Calu3 (cell line): Measurements from ENCODE around the gene CRIP2. TPM values are rescaled to one million over a fixed set of nuclear protein-coding genes. Genes with fewer than 3 reads are reported as not detected.

ENCODE experiments used
- BruUV-seq: library from RNA; stranded (reverse); fragments of 400-500 nt; replicated peaks from 2 replicates; lab custom pipeline; 2021; lab: Mats Ljungman, UMichigan
- CTCF ChIA-PET: fragments of 300-600 bp; sonication (Branson Sonifier 250); formaldehyde crosslinking; loops from one replicate; lab custom pipeline; 2022; ENCODE audit warnings: antibody characterized with exemption; lab: Charles Lee
- DNase-seq: peaks from one replicate; pipeline ENCODE4 v3.0.0; 2022
- H3K27ac Mint-ChIP-seq: one replicate; pipeline ENCODE4 v1.8.0; 2022; ENCODE audit warnings: mixed read lengths; ENCODE audit not compliant: unreplicated experiment
- H3K27me3 Mint-ChIP-seq: one replicate; pipeline ENCODE4 v1.8.0; 2022; ENCODE audit warnings: mixed read lengths; ENCODE audit not compliant: unreplicated experiment
- H3K36me3 Mint-ChIP-seq: one replicate; pipeline ENCODE4 v1.8.0; 2022; ENCODE audit warnings: mild to moderate bottlenecking, moderate library complexity, mixed read lengths; ENCODE audit not compliant: insufficient read depth, unreplicated experiment
- H3K4me1 Mint-ChIP-seq: one replicate; pipeline ENCODE4 v1.8.0; 2022; ENCODE audit warnings: mild to moderate bottlenecking, low read depth, mixed read lengths; ENCODE audit not compliant: unreplicated experiment
- H3K4me3 Mint-ChIP-seq: one replicate; pipeline ENCODE4 v1.8.0; 2022; ENCODE audit warnings: mild to moderate bottlenecking, low read depth, moderate library complexity, mixed read lengths; ENCODE audit not compliant: unreplicated experiment
- H3K9me3 Mint-ChIP-seq: one replicate; pipeline ENCODE4 v1.8.0; 2022; ENCODE audit warnings: low read depth, mixed read lengths; ENCODE audit not compliant: unreplicated experiment
- CTCF ChIP-seq: fragments of 200-600 bp; IDR thresholded peaks from one replicate; pipeline ENCODE4 v1.8.0; 2022; ENCODE audit warnings: antibody characterized with exemption; ENCODE audit not compliant: unreplicated experiment
- intact Hi-C: fragments of 100-400 bp; cut with micrococcal nuclease; formaldehyde crosslinking; loops from one replicate; pipeline ENCODE4 v1.10.0; 2022; ENCODE audit not compliant: unreplicated experiment
- total RNA-seq: library from RNA; stranded (reverse); gene quantifications from 2 replicates; pipeline ENCODE4 v1.2.3, GENCODE V29; 2022

The CRIP2 gene
- total RNA-seq, 1 experiment from 2014 or later: 70.1 TPM

- peak overlapping the region; percentile 91 for H3K27ac Mint-ChIP-seq
- CTCF ChIA-PET: no interaction called here
- no TSS peak for BruUV-seq
- H3K27me3 Mint-ChIP-seq: no peaks in the 10 kb centered on the region
- H3K9me3 Mint-ChIP-seq: no peaks in the 10 kb centered on the region
- peaks cover 28% of the 10 kb centered on the region for H3K4me1 Mint-ChIP-seq
- no peak overlapping the region for H3K4me3 Mint-ChIP-seq
- peak; percentile 51 for DNase-seq
- intact Hi-C loops: no loop called here
- no peak for TF ChIP-seq CTCF
- peaks cover 43% of the 10 kb centered on the region for H3K36me3 Mint-ChIP-seq
These were observed 8.9 kb downstream of the CRIP2 start for GRCh38 chr14:105483300-105484068.

- no TSS peak for BruUV-seq
- no peaks in the 10 kb centered on the region for H3K27me3 Mint-ChIP-seq
- H3K4me1 Mint-ChIP-seq: peaks cover 28% of the 10 kb centered on the region
- DNase-seq: no peak
- CTCF ChIA-PET: no interaction called here
- peak overlapping the region; percentile 26 for H3K27ac Mint-ChIP-seq
- no peak for TF ChIP-seq CTCF
- H3K9me3 Mint-ChIP-seq: no peaks in the 10 kb centered on the region
- no peak overlapping the region for H3K4me3 Mint-ChIP-seq
- intact Hi-C loops: no loop called here
- H3K36me3 Mint-ChIP-seq: peaks cover 44% of the 10 kb centered on the region
These were observed 9.7 kb downstream of the CRIP2 start for GRCh38 chr14:105484069-105484996.

- no peak for TF ChIP-seq CTCF
- DNase-seq: no peak
- no peaks in the 10 kb centered on the region for H3K9me3 Mint-ChIP-seq
- peaks cover 45% of the 10 kb centered on the region for H3K36me3 Mint-ChIP-seq
- peaks cover 28% of the 10 kb centered on the region for H3K4me1 Mint-ChIP-seq
- no peak overlapping the region for H3K4me3 Mint-ChIP-seq
- H3K27ac Mint-ChIP-seq: peak overlapping the region; percentile 26
- CTCF ChIA-PET: no interaction called here
- BruUV-seq: no TSS peak
- no peaks in the 10 kb centered on the region for H3K27me3 Mint-ChIP-seq
- intact Hi-C loops: no loop called here
These were observed 10.4 kb downstream of the CRIP2 start for GRCh38 chr14:105484997-105485393.

- peaks cover 42% of the 10 kb centered on the region for H3K36me3 Mint-ChIP-seq
- H3K9me3 Mint-ChIP-seq: no peaks in the 10 kb centered on the region
- peak; percentile 84 for DNase-seq
- no TSS peak for BruUV-seq
- intact Hi-C loops: no loop called here
- H3K4me3 Mint-ChIP-seq: peak overlapping the region; percentile 44
- no peaks in the 10 kb centered on the region for H3K27me3 Mint-ChIP-seq
- no peak overlapping the region for H3K27ac Mint-ChIP-seq
- CTCF ChIA-PET: no interaction called here
- peak; percentile 35 for TF ChIP-seq CTCF
- H3K4me1 Mint-ChIP-seq: peaks cover 28% of the 10 kb centered on the region
These were observed 11.1 kb downstream of the CRIP2 start for GRCh38 chr14:105485739-105486162.
